ENCODE data around the gene JUND. TPM values are rescaled to one million over a fixed set of nuclear protein-coding genes. Genes with fewer than 3 reads are reported as not detected.

JUND gene
- total RNA-seq, 1 donor from 2014 or later: 266 TPM

GRCh38 chr19:18289471-18290301 is 8.3 kb upstream of the JUND start:
- TF ChIP-seq CTCF (conservative IDR thresholded peaks at IDR 0.05; ENCODE audit: low read depth, low read length): no peak
- no peak for DNase-seq (ENCODE audit: low read depth)
- H3K4me3 ChIP-seq (ENCODE audit: low read depth, low read length): no peak overlapping the region

- no peak for DNase-seq (ENCODE audit: low read depth)
- H3K4me3 ChIP-seq (ENCODE audit: low read depth, low read length): no peak overlapping the region
- no peak for TF ChIP-seq CTCF (conservative IDR thresholded peaks at IDR 0.05; ENCODE audit: low read depth, low read length)
These were observed 6.7 kb upstream of the JUND start for GRCh38 chr19:18287836-18288772.

GRCh38 chr19:18286973-18287635 is 5.7 kb upstream of the JUND start:
- TF ChIP-seq CTCF (conservative IDR thresholded peaks at IDR 0.05; ENCODE audit: low read depth, low read length): no peak
- no peak for DNase-seq (ENCODE audit: low read depth)
- H3K4me3 ChIP-seq (ENCODE audit: low read depth, low read length): no peak overlapping the region

GRCh38 chr19:18284712-18285360 is 3.4 kb upstream of the JUND start:
- TF ChIP-seq CTCF (conservative IDR thresholded peaks at IDR 0.05; ENCODE audit: low read depth, low read length): no peak
- no peak overlapping the region for H3K4me3 ChIP-seq (ENCODE audit: low read depth, low read length)
- DNase-seq (ENCODE audit: low read depth): no peak

- DNase-seq (ENCODE audit: low read depth): no peak
- no peak overlapping the region for H3K4me3 ChIP-seq (ENCODE audit: low read depth, low read length)
- TF ChIP-seq CTCF (conservative IDR thresholded peaks at IDR 0.05; ENCODE audit: low read depth, low read length): no peak
These were observed 1.9 kb upstream of the JUND start for GRCh38 chr19:18283338-18283737.

GRCh38 chr19:18282788-18283141 is 1.3 kb upstream of the JUND start:
- H3K4me3 ChIP-seq (ENCODE audit: low read depth, low read length): peak overlapping the region; percentile 55
- no peak for TF ChIP-seq CTCF (conservative IDR thresholded peaks at IDR 0.05; ENCODE audit: low read depth, low read length)
- DNase-seq (ENCODE audit: low read depth): no peak

Measured in epithelial cell of proximal tubule (primary cell).